Vagina (tissue), 2 donors: ENCODE measurements around the gene DAGLA.

ENCODE experiments used
- POLR2A ChIP-seq, 2 donors: fragments of 450-650 bp; IDR thresholded peaks; one replicate each; pipeline ENCODE4 v1.6.1; 2017; ENCODE audit warnings: antibody characterized with exemption in 2 of 2, mild to moderate bottlenecking in 2 of 2, moderate library complexity in 2 of 2
- POLR2AphosphoS5 ChIP-seq, 2 donors: sonication (generic); formaldehyde crosslinking; IDR thresholded peaks; one replicate each; pipeline ENCODE4 v1.9.0; 2017; ENCODE audit warnings: antibody characterized with exemption in 2 of 2, mild to moderate bottlenecking in 2 of 2, low read depth in 1 of 2; ENCODE audit not compliant: insufficient read depth in 1 of 2
- TF ChIP-seq, protein P1 (sequence below), 3 experiments: fragments of 450-650 bp in 2 of 3; fragments of 200-600 bp in 1 of 3; sonication (generic) in 1 of 3; IDR thresholded peaks; one replicate each; pipeline ENCODE4 v1.5.1; 2017 to 2019; ENCODE audit warnings: antibody characterized with exemption in 3 of 3, mild to moderate bottlenecking in 2 of 3, moderate library complexity in 2 of 3

DNA sequence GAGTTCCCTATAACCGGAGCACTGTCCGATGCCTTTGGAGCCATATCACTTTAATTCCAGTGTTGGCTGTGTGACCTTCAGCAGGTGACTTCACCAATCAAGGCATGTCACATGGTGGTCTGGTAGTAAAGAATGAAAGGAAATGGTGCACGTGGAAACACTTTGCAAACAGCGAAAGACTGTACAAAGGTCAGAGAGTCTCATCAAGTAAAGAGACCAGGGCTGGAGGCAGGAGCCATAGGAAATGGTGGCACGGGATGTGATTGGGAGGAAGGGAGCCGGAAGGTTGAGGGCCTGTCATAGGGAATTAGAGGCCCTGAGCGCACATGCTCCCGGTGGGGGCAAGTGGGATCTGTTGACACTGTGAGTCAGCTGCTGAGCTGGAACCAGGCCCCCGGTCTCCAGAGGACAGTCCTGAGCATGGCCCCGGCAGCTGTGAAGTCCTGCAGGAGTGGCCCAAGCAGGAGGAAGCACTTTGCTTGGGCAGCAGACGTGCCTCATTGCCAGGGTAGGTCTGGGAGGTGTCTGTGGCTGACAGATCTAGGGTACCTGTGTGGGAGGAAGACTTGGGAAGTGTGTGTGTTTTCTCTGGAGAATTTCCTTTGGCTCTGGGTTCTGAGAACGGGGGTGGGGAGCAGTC is 2.0 kb downstream of the DAGLA start:
- TF ChIP-seq, protein P1, sequence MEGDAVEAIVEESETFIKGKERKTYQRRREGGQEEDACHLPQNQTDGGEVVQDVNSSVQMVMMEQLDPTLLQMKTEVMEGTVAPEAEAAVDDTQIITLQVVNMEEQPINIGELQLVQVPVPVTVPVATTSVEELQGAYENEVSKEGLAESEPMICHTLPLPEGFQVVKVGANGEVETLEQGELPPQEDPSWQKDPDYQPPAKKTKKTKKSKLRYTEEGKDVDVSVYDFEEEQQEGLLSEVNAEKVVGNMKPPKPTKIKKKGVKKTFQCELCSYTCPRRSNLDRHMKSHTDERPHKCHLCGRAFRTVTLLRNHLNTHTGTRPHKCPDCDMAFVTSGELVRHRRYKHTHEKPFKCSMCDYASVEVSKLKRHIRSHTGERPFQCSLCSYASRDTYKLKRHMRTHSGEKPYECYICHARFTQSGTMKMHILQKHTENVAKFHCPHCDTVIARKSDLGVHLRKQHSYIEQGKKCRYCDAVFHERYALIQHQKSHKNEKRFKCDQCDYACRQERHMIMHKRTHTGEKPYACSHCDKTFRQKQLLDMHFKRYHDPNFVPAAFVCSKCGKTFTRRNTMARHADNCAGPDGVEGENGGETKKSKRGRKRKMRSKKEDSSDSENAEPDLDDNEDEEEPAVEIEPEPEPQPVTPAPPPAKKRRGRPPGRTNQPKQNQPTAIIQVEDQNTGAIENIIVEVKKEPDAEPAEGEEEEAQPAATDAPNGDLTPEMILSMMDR (IDR thresholded peaks at IDR 0.05), result no peak
- TF ChIP-seq POLR2A (IDR thresholded peaks at IDR 0.05), result no peak
- no peak for TF ChIP-seq POLR2AphosphoS5 (IDR thresholded peaks at IDR 0.05; ENCODE audit: insufficient read depth in 1 of 2, low read depth in 1 of 2)
